HepG2 (cell line): Measurements from ENCODE around the gene AZU1. TPM values are rescaled to one million over a fixed set of nuclear protein-coding genes. Genes with fewer than 3 reads are reported as not detected.

Experiments
- ATAC-seq: fragments of 200-7000 bp; cut with Tn5 transposase; 3 replicates; pipeline ENCODE4 v1.9.1; 2020; ENCODE audit warnings: mild to moderate bottlenecking, moderate library complexity
- BruUV-seq: library from RNA; stranded (reverse); fragments of 400-500 nt; replicated peaks from 2 replicates; lab custom pipeline; 2021; lab: Mats Ljungman, UMichigan
- CTCF ChIA-PET: fragments of 300-600 bp; formaldehyde crosslinking; extraction: SDS; loops from one replicate; lab custom pipeline; 2021; ENCODE audit warnings: low total read pairs, inconsistent platforms, low intra/inter-chr PET ratio; lab: Yijun Ruan, JAX
- POLR2A ChIA-PET: fragments of 350-600 bp; sonication (Branson Sonifier 250); formaldehyde crosslinking; loops from one replicate; lab custom pipeline; 2020; ENCODE audit warnings: antibody characterized with exemption, inconsistent platforms; lab: Yijun Ruan, JAX
- DNase-seq: peaks from one replicate; pipeline ENCODE4 v3.0.0-alpha.2; 2015; ENCODE audit warnings: low spot score
- FAIRE-seq: peaks from 3 replicates; lab custom pipeline; 2011; peaks lifted over from hg19 to GRCh38; lab: Jason Lieb, UNC
- H2AFZ ChIP-seq: one replicate; pipeline ENCODE4 v1.6.1; 2011; ENCODE audit warnings: low read length, inconsistent platforms
- H3K27ac ChIP-seq: fragments of 300-600 bp; 3 replicates; pipeline ENCODE4 v1.8.0; 2011; ENCODE audit warnings: mixed run types, mild to moderate bottlenecking, mixed read lengths, low read length, inconsistent platforms; ENCODE audit not compliant: insufficient read depth; ENCODE audit errors: extremely low read length
- H3K27me3 ChIP-seq, 2 experiments: fragments of 200-600 bp in 1 of 2; 2 replicates in 1 of 2; 3 replicates in 1 of 2; pipeline versions ENCODE4 v1.6.0 to v1.8.0; 2011; ENCODE audit warnings: low read length in 2 of 2, mild to moderate bottlenecking in 2 of 2, moderate library complexity in 2 of 2, inconsistent platforms in 1 of 2; ENCODE audit not compliant: insufficient read depth in 2 of 2, control insufficient read depth in 1 of 2
- H3K36me3 ChIP-seq, 2 experiments: fragments of 200-600 bp in 1 of 2; replicated peaks in 1 of 2; 2 replicates in 1 of 2; 3 replicates in 1 of 2; pipeline versions ENCODE4 v1.5.1 to v1.8.0; 2011; ENCODE audit warnings: low read length in 2 of 2, inconsistent platforms in 1 of 2; ENCODE audit not compliant: insufficient read depth in 2 of 2, control insufficient read depth in 1 of 2
- H3K4me1 ChIP-seq: 2 replicates; pipeline ENCODE4 v1.5.1; 2012; ENCODE audit warnings: low read length, inconsistent platforms; ENCODE audit not compliant: insufficient read depth
- H3K4me2 ChIP-seq: 2 replicates; pipeline ENCODE4 v1.6.0; 2011; ENCODE audit warnings: low read depth, low read length, inconsistent platforms
- H3K4me3 ChIP-seq, 3 experiments: fragments of 200-600 bp in 1 of 3; sonication (generic), shearing (Covaris generic) in 1 of 3; replicated peaks in 1 of 3; 2 replicates each; pipeline ENCODE4 v1.5.1; 2011 to 2016; ENCODE audit warnings: low read length in 3 of 3, inconsistent platforms in 2 of 3, low read depth in 2 of 3, mild to moderate bottlenecking in 2 of 3, control low read depth in 1 of 3, mixed read lengths in 1 of 3; ENCODE audit not compliant: insufficient read depth in 1 of 3
- H3K79me2 ChIP-seq: one replicate; pipeline ENCODE4 v1.6.1; 2011; ENCODE audit warnings: low read length, inconsistent platforms; ENCODE audit not compliant: insufficient read depth
- H3K9ac ChIP-seq: 2 replicates; pipeline ENCODE4 v1.6.0; 2011; ENCODE audit warnings: mild to moderate bottlenecking, low read depth, low read length, inconsistent platforms; ENCODE audit not compliant: insufficient read depth
- H3K9me3 ChIP-seq: 2 replicates; pipeline ENCODE4 v1.5.1; 2012; ENCODE audit warnings: mild to moderate bottlenecking, low read length
- H4K20me1 ChIP-seq: 2 replicates; pipeline ENCODE4 v1.6.0; 2011; ENCODE audit warnings: inconsistent platforms, mild to moderate bottlenecking, low read length, moderate library complexity; ENCODE audit not compliant: insufficient read depth
- RCOR2 ChIP-seq: IDR thresholded peaks from 2 replicates; pipeline ENCODE4 v1.6.1; 2016; ENCODE audit warnings: missing biosample characterization, missing genetic modification reagents
- U2AF1 ChIP-seq: fragments of 200-400 bp; formaldehyde crosslinking; optimal IDR thresholded peaks from 2 replicates; pipeline ENCODE3; 2017; ENCODE audit warnings: mild to moderate bottlenecking, low read depth, low read length
- ZNF263 ChIP-seq: sonication (generic); formaldehyde crosslinking; IDR thresholded peaks from 2 replicates; pipeline ENCODE4 v1.4.0; 2020; ENCODE audit warnings: missing genetic modification reagents
- ZNF33A ChIP-seq: sonication (generic); formaldehyde crosslinking; IDR thresholded peaks from 2 replicates; pipeline ENCODE4 v1.5.1; 2020; ENCODE audit warnings: missing genetic modification reagents, mild to moderate bottlenecking, moderate library complexity, borderline replicate concordance
- WGBS: methylation state at CpG from one replicate; pipeline ENCODE4 v1.1.6; 2017; ENCODE audit warnings: low lambda C conversion rate; 5-methylcytosine and 5-hydroxymethylcytosine counted together
- in situ Hi-C: cut with HindIII; loops from 2 replicates; pipeline ENCODE4 v1.10.0; 2017; ENCODE audit warnings: low pct_unique_long_range_greater_than_20kb; ENCODE audit not compliant: extremely low pct_ligation_motif_present
- intact Hi-C: fragments of 100-400 bp; cut with micrococcal nuclease; formaldehyde crosslinking; loops from one replicate; pipeline ENCODE4 v1.10.0; 2022; ENCODE audit not compliant: unreplicated experiment
- polyA plus RNA-seq, 8 experiments: library from polyadenylated mRNA; depleted of rRNA in 3 of 8; stranded (reverse) in 7 of 8; unstranded in 1 of 8; fragments of >200 nt; fragmentation: Illumina TruSeq in 4 of 8; extraction: Trizol in 4 of 8; gene quantifications; 2 replicates each; pipeline versions ENCODE4 v1.2.1 to v1.2.3, GENCODE V29; 2011 to 2016; ENCODE audit warnings: low read depth in 4 of 8, missing spikeins in 1 of 8, mixed read lengths in 1 of 8; ENCODE audit not compliant: insufficient read depth in 1 of 8
- total RNA-seq, 5 experiments: library from RNA; depleted of rRNA; stranded (reverse); fragments of >200 nt; fragmentation: Illumina TruSeq; extraction: Trizol; gene quantifications; 2 replicates each; pipeline ENCODE4 v1.2.3, GENCODE V29; 2016; ENCODE audit warnings: low read depth in 1 of 5
- TF ChIP-seq, protein P1 (sequence below), 2 experiments: sonication (generic) in 1 of 2; formaldehyde crosslinking in 1 of 2; IDR thresholded peaks; 2 replicates each; pipeline versions ENCODE4 v1.4.0 to v1.6.1; 2018 to 2020; ENCODE audit warnings: missing genetic modification reagents in 2 of 2, borderline replicate concordance in 1 of 2, low read depth in 1 of 2, mild to moderate bottlenecking in 1 of 2, missing biosample characterization in 1 of 2
- TF ChIP-seq, protein P2 (sequence below): sonication (generic); formaldehyde crosslinking; IDR thresholded peaks from 2 replicates; pipeline ENCODE4 v1.9.0; 2021; ENCODE audit warnings: missing genetic modification reagents, borderline replicate concordance
- TF ChIP-seq, protein P3 (sequence below): sonication (generic); formaldehyde crosslinking; IDR thresholded peaks from 2 replicates; pipeline ENCODE4 v1.8.0; 2022; ENCODE audit warnings: missing genetic modification reagents, mild to moderate bottlenecking, inconsistent platforms, borderline replicate concordance
- TF ChIP-seq, protein P4 (sequence below): sonication (generic); formaldehyde crosslinking; IDR thresholded peaks from 2 replicates; pipeline ENCODE4 v1.5.0; 2020; ENCODE audit warnings: mild to moderate bottlenecking, missing genetic modification reagents, borderline replicate concordance
- TF ChIP-seq, protein P5 (sequence below): sonication (generic); formaldehyde crosslinking; IDR thresholded peaks from 2 replicates; pipeline ENCODE4 v1.8.1; 2023; ENCODE audit warnings: missing genetic modification reagents, inconsistent platforms, borderline replicate concordance

Gene AZU1
- total and polyA plus RNA-seq, 2 of the 13 experiments (the other 11 are each of a cell fraction or from before 2014, with no cell fraction given): not detected

DNA sequence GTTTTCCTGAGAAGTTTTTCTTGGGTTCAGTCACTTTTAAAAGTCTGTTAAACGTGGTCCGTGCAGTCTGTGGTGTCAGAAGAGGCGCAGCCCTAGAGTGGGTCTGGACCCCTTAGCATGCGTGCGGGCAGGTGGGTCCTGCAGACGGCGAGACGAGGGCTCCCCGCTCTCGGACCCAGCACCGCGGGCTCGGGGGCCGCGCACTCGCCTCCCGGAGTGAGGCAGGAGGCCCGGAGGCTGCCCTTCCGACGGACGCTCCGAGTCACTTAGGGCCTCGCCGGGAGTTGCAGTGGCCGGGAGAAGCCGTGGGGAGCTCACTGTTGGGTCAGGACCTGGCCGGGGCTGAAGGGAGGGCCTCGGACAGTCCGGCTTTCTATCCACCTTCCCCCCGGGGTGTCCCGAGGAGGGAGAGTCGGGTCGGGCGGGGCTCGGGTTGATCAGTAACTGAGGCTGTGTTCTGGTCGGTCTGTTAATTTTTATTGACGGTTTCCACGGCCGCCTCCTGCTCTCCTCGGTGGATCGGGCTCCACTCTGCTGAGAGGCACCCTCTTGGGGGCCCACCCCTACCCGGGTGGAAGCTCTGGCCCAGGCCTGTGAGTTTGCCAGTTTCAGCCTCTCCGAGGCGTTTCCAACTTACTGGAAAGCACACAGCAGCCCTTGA lies 29.1 kb upstream of the AZU1 start:
- H3K4me2 ChIP-seq: peak overlapping the region; percentile 89
- DNase-seq: peak; percentile 43
- no TSS peak for BruUV-seq
- peak overlapping the region; percentile 85 to 96 (median 96) for H3K4me3 ChIP-seq
- H3K27me3 ChIP-seq: no peaks in the 10 kb centered on the region; a peak in 1 of 5 replicates
- ATAC-seq: peak; percentile 41
- peaks cover 63% of the 10 kb centered on the region for H3K4me1 ChIP-seq
- 2% methylated on average over 11 of the region's 44 CpGs for WGBS
- peaks cover 54% of the 10 kb centered on the region for H4K20me1 ChIP-seq
- no peaks in the 10 kb centered on the region for H3K9me3 ChIP-seq
- no peak overlapping the region for H2AFZ ChIP-seq
- FAIRE-seq: no peak
- POLR2A ChIA-PET: interaction anchor here (0.8 to 2.6 kb wide), 10 partner anchors 9 to 60 kb away, joined by 3 to 16 read pairs (median 4); no protein-coding TSS in a partner anchor
- peak overlapping the region; percentile 97 for H3K27ac ChIP-seq
- peaks cover 19 to 35% of the 10 kb centered on the region in 2 experiments; a peak in 4 of 5 replicates for H3K36me3 ChIP-seq
- H3K9ac ChIP-seq: peak overlapping the region; percentile 99
- intact Hi-C loops (loop anchor here (2.0 kb wide), 1 partner anchor 28 kb away; no protein-coding TSS in a partner anchor), in situ Hi-C loops (no loop called here)
- CTCF ChIA-PET: no interaction called here
- peaks cover 56% of the 10 kb centered on the region for H3K79me2 ChIP-seq
- TF ChIP-seq ZNF263 (CRISPR knock-in tag) (peak; percentile 22; the same call in 1 of the 2 replicates), ZNF33A (CRISPR knock-in tag) (no peak), RCOR2 (CRISPR knock-in tag) (no peak), U2AF1 (peak; percentile 4)
- TF ChIP-seq, protein P1, sequence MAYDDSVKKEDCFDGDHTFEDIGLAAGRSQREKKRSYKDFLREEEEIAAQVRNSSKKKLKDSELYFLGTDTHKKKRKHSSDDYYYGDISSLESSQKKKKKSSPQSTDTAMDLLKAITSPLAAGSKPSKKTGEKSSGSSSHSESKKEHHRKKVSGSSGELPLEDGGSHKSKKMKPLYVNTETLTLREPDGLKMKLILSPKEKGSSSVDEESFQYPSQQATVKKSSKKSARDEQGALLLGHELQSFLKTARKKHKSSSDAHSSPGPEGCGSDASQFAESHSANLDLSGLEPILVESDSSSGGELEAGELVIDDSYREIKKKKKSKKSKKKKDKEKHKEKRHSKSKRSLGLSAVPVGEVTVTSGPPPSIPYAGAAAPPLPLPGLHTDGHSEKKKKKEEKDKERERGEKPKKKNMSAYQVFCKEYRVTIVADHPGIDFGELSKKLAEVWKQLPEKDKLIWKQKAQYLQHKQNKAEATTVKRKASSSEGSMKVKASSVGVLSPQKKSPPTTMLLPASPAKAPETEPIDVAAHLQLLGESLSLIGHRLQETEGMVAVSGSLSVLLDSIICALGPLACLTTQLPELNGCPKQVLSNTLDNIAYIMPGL (CRISPR knock-in tag; IDR thresholded peaks at IDR 0.05; ENCODE audit: borderline replicate concordance in 1 of 2, low read depth in 1 of 2): peak in 1 of 2 experiments; percentile 7; a peak in 1 of 4 replicates
- TF ChIP-seq, protein P2, sequence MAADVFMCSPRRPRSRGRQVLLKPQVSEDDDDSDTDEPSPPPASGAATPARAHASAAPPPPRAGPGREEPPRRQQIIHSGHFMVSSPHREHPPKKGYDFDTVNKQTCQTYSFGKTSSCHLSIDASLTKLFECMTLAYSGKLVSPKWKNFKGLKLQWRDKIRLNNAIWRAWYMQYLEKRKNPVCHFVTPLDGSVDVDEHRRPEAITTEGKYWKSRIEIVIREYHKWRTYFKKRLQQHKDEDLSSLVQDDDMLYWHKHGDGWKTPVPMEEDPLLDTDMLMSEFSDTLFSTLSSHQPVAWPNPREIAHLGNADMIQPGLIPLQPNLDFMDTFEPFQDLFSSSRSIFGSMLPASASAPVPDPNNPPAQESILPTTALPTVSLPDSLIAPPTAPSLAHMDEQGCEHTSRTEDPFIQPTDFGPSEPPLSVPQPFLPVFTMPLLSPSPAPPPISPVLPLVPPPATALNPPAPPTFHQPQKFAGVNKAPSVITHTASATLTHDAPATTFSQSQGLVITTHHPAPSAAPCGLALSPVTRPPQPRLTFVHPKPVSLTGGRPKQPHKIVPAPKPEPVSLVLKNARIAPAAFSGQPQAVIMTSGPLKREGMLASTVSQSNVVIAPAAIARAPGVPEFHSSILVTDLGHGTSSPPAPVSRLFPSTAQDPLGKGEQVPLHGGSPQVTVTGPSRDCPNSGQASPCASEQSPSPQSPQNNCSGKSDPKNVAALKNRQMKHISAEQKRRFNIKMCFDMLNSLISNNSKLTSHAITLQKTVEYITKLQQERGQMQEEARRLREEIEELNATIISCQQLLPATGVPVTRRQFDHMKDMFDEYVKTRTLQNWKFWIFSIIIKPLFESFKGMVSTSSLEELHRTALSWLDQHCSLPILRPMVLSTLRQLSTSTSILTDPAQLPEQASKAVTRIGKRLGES (CRISPR knock-in tag): peak; percentile 57; the same call in 1 of the 2 replicates
- TF ChIP-seq, protein P3, sequence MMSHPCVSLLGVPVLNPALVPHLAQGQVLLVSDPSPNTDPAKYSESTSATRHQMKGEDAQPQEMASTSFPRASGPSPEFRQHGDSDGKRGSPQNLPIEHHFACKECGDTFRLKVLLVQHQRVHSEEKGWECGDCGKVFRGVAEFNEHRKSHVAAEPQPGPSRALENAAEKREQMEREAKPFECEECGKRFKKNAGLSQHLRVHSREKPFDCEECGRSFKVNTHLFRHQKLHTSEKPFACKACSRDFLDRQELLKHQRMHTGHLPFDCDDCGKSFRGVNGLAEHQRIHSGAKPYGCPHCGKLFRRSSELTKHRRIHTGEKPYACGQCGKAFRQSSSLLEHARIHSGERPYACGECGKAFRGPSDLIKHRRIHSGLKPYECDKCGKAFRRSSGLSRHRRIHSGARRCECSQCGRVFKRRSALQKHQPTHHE (CRISPR knock-in tag): no peak; the same call in 1 of the 2 replicates
- TF ChIP-seq, protein P4, sequence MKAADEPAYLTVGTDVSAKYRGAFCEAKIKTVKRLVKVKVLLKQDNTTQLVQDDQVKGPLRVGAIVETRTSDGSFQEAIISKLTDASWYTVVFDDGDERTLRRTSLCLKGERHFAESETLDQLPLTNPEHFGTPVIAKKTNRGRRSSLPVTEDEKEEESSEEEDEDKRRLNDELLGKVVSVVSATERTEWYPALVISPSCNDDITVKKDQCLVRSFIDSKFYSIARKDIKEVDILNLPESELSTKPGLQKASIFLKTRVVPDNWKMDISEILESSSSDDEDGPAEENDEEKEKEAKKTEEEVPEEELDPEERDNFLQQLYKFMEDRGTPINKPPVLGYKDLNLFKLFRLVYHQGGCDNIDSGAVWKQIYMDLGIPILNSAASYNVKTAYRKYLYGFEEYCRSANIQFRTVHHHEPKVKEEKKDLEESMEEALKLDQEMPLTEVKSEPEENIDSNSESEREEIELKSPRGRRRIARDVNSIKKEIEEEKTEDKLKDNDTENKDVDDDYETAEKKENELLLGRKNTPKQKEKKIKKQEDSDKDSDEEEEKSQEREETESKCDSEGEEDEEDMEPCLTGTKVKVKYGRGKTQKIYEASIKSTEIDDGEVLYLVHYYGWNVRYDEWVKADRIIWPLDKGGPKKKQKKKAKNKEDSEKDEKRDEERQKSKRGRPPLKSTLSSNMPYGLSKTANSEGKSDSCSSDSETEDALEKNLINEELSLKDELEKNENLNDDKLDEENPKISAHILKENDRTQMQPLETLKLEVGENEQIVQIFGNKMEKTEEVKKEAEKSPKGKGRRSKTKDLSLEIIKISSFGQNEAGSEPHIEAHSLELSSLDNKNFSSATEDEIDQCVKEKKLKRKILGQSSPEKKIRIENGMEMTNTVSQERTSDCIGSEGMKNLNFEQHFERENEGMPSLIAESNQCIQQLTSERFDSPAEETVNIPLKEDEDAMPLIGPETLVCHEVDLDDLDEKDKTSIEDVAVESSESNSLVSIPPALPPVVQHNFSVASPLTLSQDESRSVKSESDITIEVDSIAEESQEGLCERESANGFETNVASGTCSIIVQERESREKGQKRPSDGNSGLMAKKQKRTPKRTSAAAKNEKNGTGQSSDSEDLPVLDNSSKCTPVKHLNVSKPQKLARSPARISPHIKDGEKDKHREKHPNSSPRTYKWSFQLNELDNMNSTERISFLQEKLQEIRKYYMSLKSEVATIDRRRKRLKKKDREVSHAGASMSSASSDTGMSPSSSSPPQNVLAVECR: 0 out of 2 replicates have a peak, but pooled peaks have one; percentile 15
- TF ChIP-seq, protein P5, sequence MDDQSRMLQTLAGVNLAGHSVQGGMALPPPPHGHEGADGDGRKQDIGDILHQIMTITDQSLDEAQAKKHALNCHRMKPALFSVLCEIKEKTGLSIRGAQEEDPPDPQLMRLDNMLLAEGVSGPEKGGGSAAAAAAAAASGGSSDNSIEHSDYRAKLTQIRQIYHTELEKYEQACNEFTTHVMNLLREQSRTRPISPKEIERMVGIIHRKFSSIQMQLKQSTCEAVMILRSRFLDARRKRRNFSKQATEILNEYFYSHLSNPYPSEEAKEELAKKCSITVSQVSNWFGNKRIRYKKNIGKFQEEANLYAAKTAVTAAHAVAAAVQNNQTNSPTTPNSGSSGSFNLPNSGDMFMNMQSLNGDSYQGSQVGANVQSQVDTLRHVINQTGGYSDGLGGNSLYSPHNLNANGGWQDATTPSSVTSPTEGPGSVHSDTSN (CRISPR knock-in tag): 0 out of 2 replicates have a peak, but pooled peaks have one; percentile 52
